HCT116 (cell line): ENCODE measurements around the gene CYB5RL. TPM values are rescaled to one million over a fixed set of nuclear protein-coding genes. Genes with fewer than 3 reads are reported as not detected.

ENCODE experiments used
- ATAC-seq: fragments of 200-7000 bp; cut with Tn5 transposase; 2 replicates; pipeline ENCODE4 v1.9.1; 2020; ENCODE audit warnings: mild to moderate bottlenecking, moderate library complexity
- BruUV-seq: library from RNA; stranded (reverse); fragments of 400-500 nt; replicated peaks from 2 replicates; lab custom pipeline; 2021; lab: Mats Ljungman, UMichigan
- CTCF ChIA-PET: fragments of 300-600 bp; sonication (Branson Sonifier 250); formaldehyde crosslinking; loops from one replicate; lab custom pipeline; 2021; ENCODE audit warnings: antibody characterized with exemption; lab: Charles Lee
- POLR2A ChIA-PET: fragments of 300-600, 350-600 bp; sonication (Branson Sonifier 250); formaldehyde crosslinking; loops from one replicate; lab custom pipeline; 2021; ENCODE audit warnings: antibody characterized with exemption; lab: Charles Lee
- RAD21 ChIA-PET, 2 experiments: fragments of 300-600 bp; sonication (Branson Sonifier 250); formaldehyde crosslinking; loops; one replicate each; lab custom pipeline; 2023; ENCODE audit warnings: low total read pairs in 2 of 2; ENCODE audit not compliant: uncharacterized antibody in 2 of 2, unreplicated experiment in 2 of 2, low non-redundant PET in 1 of 2; lab: Charles Lee
- DNase-seq: peaks from one replicate; pipeline ENCODE4 v3.0.0-alpha.2; 2010; ENCODE audit warnings: low read depth, low spot score
- H2AFZ ChIP-seq: fragments of 200-600 bp; shearing (Covaris generic), sonication (generic); 2 replicates; pipeline ENCODE4 v1.6.1; 2017; ENCODE audit warnings: low read depth, mixed run types, mixed read lengths, antibody characterized with exemption, low read length; ENCODE audit not compliant: poor library complexity, severe bottlenecking
- H3K27ac ChIP-seq: 2 replicates; pipeline ENCODE4 v1.5.1; 2012; ENCODE audit warnings: low read depth, low read length
- H3K27me3 ChIP-seq: fragments of 200-600 bp; sonication (generic); 2 replicates; pipeline ENCODE4 v1.6.1; 2016; ENCODE audit warnings: mixed run types, low read length, mixed read lengths; ENCODE audit not compliant: insufficient read depth
- H3K36me3 ChIP-seq, 2 experiments: fragments of 200-500 bp in 1 of 2; fragments of 200-600 bp in 1 of 2; sonication (Bioruptor generic) in 1 of 2; sonication (generic) in 1 of 2; 2 replicates each; pipeline versions ENCODE4 v1.5.1 to v1.6.1; 2014 to 2016; ENCODE audit warnings: low read length in 2 of 2, inconsistent platforms in 1 of 2, mixed read lengths in 1 of 2, mixed run types in 1 of 2; ENCODE audit not compliant: insufficient read depth in 2 of 2, control insufficient read depth in 1 of 2
- H3K4me1 ChIP-seq, 2 experiments: fragments of 200-600 bp in 1 of 2; sonication (generic) in 1 of 2; 2 replicates each; pipeline versions ENCODE4 v1.5.1 to v1.6.1; 2012 to 2017; ENCODE audit warnings: low read length in 2 of 2, inconsistent platforms in 1 of 2, mild to moderate bottlenecking in 1 of 2, mixed read lengths in 1 of 2, mixed run types in 1 of 2, moderate library complexity in 1 of 2; ENCODE audit not compliant: insufficient read depth in 2 of 2, control insufficient read depth in 1 of 2
- H3K4me2 ChIP-seq: fragments of 200-600 bp; sonication (generic); 2 replicates; pipeline ENCODE4 v1.6.1; 2017; ENCODE audit warnings: mixed run types, low read length, mixed read lengths
- H3K4me3 ChIP-seq, 2 experiments: fragments of 200-600 bp in 1 of 2; sonication (generic) in 1 of 2; replicated peaks in 1 of 2; 2 replicates each; pipeline ENCODE4 v1.5.1; 2011 to 2016; ENCODE audit warnings: low read length in 2 of 2, control low read depth in 1 of 2, low read depth in 1 of 2, mild to moderate bottlenecking in 1 of 2, mixed read lengths in 1 of 2, mixed run types in 1 of 2
- H3K79me2 ChIP-seq: fragments of 200-600 bp; sonication (generic); 2 replicates; pipeline ENCODE4 v1.6.1; 2017; ENCODE audit warnings: mild to moderate bottlenecking, mixed run types, low read length, moderate library complexity, mixed read lengths; ENCODE audit not compliant: insufficient read depth
- H3K9ac ChIP-seq: fragments of 200-600 bp; sonication (generic); 2 replicates; pipeline ENCODE4 v1.6.1; 2016; ENCODE audit warnings: low read length, mixed read lengths
- H3K9me2 ChIP-seq: fragments of 200-600 bp; sonication (generic), shearing (Covaris generic); 2 replicates; pipeline ENCODE4 v1.6.1; 2017; ENCODE audit warnings: mixed run types, mild to moderate bottlenecking, moderate library complexity; ENCODE audit not compliant: insufficient read depth
- H3K9me3 ChIP-seq, 2 experiments: fragments of 200-500 bp in 1 of 2; fragments of 200-600 bp in 1 of 2; sonication (Bioruptor generic) in 1 of 2; sonication (generic) in 1 of 2; 2 replicates each; pipeline ENCODE4 v1.6.1; 2014 to 2017; ENCODE audit warnings: low read length in 2 of 2, mixed read lengths in 2 of 2, inconsistent platforms in 1 of 2, low read depth in 1 of 2, mild to moderate bottlenecking in 1 of 2, mixed run types in 1 of 2, moderate library complexity in 1 of 2; ENCODE audit not compliant: control insufficient read depth in 1 of 2, insufficient read depth in 1 of 2
- H4K20me1 ChIP-seq: fragments of 200-600 bp; sonication (generic), shearing (Covaris generic); 2 replicates; pipeline ENCODE4 v1.6.1; 2017; ENCODE audit warnings: mixed run types, mild to moderate bottlenecking, moderate library complexity; ENCODE audit not compliant: insufficient read depth
- CBX3 ChIP-seq: IDR thresholded peaks from 2 replicates; pipeline ENCODE4 v1.6.1; 2012; ENCODE audit warnings: low read depth
- CEBPB ChIP-seq: IDR thresholded peaks from 2 replicates; pipeline ENCODE4 v1.6.1; 2012; ENCODE audit warnings: low read depth
- EZH2 ChIP-seq: fragments of 200-600 bp; sonication (generic); IDR thresholded peaks from 2 replicates; pipeline ENCODE4 v1.6.1; 2017; ENCODE audit warnings: antibody characterized with exemption, mixed run types
- FOSL1 ChIP-seq: IDR thresholded peaks from 2 replicates; pipeline ENCODE4 v1.6.1; 2012; ENCODE audit warnings: low read depth
- MAX ChIP-seq: IDR thresholded peaks from 2 replicates; pipeline ENCODE4 v1.6.1; 2012
- RAD21 ChIP-seq: IDR thresholded peaks from 2 replicates; pipeline ENCODE4 v1.6.1; 2012; ENCODE audit warnings: low read depth, mild to moderate bottlenecking
- SIN3A ChIP-seq: IDR thresholded peaks from 2 replicates; pipeline ENCODE4 v1.6.1; 2012; ENCODE audit warnings: low read depth
- YY1 ChIP-seq: IDR thresholded peaks from 2 replicates; pipeline ENCODE4 v1.6.1; 2011; ENCODE audit warnings: low read length, low read depth, moderate library complexity, mild to moderate bottlenecking; ENCODE audit not compliant: insufficient replicate concordance; ENCODE audit errors: extremely low read depth
- ZBTB33 ChIP-seq: IDR thresholded peaks from 2 replicates; pipeline ENCODE4 v1.6.1; 2011; ENCODE audit warnings: mild to moderate bottlenecking, low read length, moderate library complexity; ENCODE audit not compliant: insufficient replicate concordance; ENCODE audit errors: extremely low read depth
- ZFX ChIP-seq: fragments of 450-650 bp; IDR thresholded peaks from 2 replicates; pipeline ENCODE4 v1.6.1; 2017
- intact Hi-C: fragments of 100-400 bp; cut with micrococcal nuclease; formaldehyde crosslinking; loops from 2 replicates; pipeline ENCODE4 v1.10.0; 2022
- total RNA-seq: library from RNA; stranded (reverse); gene quantifications from one replicate; pipeline ENCODE4 v1.2.1, GENCODE V29; 2021; ENCODE audit not compliant: unreplicated experiment

CYB5RL gene
- total RNA-seq, 1 experiment from 2014 or later = 11.7 TPM

GRCh38 chr1:54191525-54191924 lies 8.3 kb downstream of the CYB5RL start:
- no peak overlapping the region for H2AFZ ChIP-seq
- no peaks in the 10 kb centered on the region for H3K9me3 ChIP-seq
- no peaks in the 10 kb centered on the region for H3K9me2 ChIP-seq
- no peak overlapping the region for H3K9ac ChIP-seq
- H3K4me2 ChIP-seq = no peak overlapping the region
- no peak for DNase-seq
- H4K20me1 ChIP-seq = no peaks in the 10 kb centered on the region
- no peak for ATAC-seq
- no peak for TF ChIP-seq YY1
- TF ChIP-seq MAX = no peak
- no peak for TF ChIP-seq ZFX
- no peak for TF ChIP-seq CEBPB
- TF ChIP-seq RAD21 = no peak
- TF ChIP-seq ZBTB33 = no peak
- TF ChIP-seq EZH2 = no peak
- no peak for TF ChIP-seq CBX3
- TF ChIP-seq SIN3A = no peak
- TF ChIP-seq FOSL1 = no peak
- no peak overlapping the region for H3K27ac ChIP-seq
- intact Hi-C loops = no loop called here
- H3K4me3 ChIP-seq = no peak overlapping the region
- H3K27me3 ChIP-seq = no peaks in the 10 kb centered on the region
- ChIA-PET RAD21 (no interaction called here), CTCF (no interaction called here), POLR2A (no interaction called here)
- 0 out of 4 replicates have a peak, but pooled peaks cover 0 to 3% of the 10 kb centered on the region in 2 experiments for H3K36me3 ChIP-seq
- H3K4me1 ChIP-seq = no peaks in the 10 kb centered on the region
- no peaks in the 10 kb centered on the region for H3K79me2 ChIP-seq
- no TSS peak for BruUV-seq
